Forelimb muscle (tissue), 1 donor: Measurements from ENCODE around the gene KCND3. TPM values are rescaled to one million over a fixed set of nuclear protein-coding genes. Genes with fewer than 3 reads are reported as not detected.

Experiments
- DNase-seq: peaks from one replicate; pipeline ENCODE4 v3.0.0-alpha.2; 2013; ENCODE audit warnings: low read depth
- polyA plus RNA-seq: library from polyadenylated mRNA; unstranded; fragments of 120-200 nt; gene quantifications from one replicate; pipeline ENCODE4 v1.2.1, GENCODE V29; 2013; ENCODE audit not compliant: insufficient read length

KCND3 gene
- polyA plus RNA-seq, 1 donor, result 1.5 TPM

DNA sequence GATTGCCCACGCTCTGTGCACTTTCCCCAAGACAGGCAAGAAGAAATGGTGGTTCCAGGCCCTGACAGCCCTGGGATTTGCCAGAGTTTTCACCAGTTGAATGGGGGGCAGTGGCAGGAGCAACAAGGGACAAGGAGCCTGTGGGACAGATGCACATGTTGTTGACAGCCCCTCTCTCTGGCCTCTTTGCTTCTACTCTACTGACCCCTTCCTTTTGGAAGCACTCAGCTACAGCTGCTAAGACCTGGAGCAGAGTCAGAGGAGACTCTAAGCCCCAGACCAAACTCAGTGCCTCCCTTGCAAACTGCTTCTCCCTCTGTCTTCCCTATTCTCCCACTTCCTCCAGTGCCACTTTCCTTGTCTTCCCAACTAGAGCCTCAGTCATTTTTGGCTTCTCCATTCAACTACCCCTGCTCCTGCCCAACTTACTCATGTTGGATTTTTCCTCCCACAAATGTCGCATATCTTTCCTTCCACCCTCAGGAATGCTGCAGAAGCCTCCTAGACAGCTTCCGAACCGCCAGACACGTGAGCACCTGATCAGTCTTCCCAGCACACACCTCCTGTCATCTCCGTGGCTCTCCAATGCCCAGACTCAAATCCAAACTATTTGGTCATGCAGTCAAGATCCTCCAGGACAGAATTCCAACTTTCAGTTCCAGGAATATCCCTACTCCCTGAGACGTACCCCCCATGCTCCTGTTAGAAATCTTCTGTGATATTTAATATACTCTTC lies 259.4 kb downstream of the KCND3 start:
- DNase-seq, result no peak

GRCh38 chr1:111729271-111729921 lies 260.1 kb downstream of the KCND3 start:
- DNase-seq, result no peak

DNA sequence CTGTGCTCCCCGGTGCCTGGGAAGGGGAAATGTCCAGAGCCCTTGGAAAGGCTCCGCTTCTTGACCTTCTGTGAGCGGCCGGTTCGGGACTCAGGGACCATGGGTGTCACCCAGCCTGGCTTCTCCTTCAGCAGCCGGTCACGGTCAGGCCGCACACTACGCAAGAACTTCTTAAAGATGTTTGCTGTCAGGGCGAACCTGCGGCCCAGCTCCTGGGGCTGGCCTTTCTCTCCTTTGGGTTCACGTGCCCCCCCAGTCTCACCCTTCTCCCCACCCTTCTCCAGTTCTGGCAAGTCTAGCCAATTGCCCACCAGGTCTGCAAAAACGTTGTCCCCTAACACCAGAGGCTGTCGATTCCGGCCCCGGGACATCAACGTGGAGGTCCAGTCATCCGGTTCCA lies 262.4 kb downstream of the KCND3 start:
- DNase-seq, result no peak

DNA sequence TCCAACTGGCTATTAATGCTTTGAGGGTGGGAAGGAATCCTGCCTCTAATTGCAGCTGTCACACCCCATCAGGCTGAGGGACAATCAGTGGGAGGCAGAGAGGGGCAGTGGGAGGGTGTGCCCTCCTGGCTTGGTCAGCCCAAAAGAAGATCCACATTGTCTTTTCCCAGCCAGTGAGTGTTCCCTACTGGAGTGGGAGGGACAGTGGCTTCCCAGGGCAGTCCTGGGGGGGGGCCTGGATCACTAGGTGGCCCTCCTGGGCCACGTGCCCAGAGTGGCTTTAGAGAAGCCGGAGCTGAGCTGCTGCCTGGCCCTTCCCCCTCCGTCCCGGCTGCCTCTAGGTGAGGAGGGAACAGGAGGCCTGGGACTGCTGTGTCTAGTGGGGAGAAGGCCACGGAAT lies 264.3 kb downstream of the KCND3 start:
- DNase-seq, result no peak

- no peak for DNase-seq
Observed at GRCh38 chr1:111723871-111724270, 265.6 kb downstream of the KCND3 start.

- DNase-seq, result no peak
Observed at GRCh38 chr1:111723091-111723806, 266.2 kb downstream of the KCND3 start.

DNA sequence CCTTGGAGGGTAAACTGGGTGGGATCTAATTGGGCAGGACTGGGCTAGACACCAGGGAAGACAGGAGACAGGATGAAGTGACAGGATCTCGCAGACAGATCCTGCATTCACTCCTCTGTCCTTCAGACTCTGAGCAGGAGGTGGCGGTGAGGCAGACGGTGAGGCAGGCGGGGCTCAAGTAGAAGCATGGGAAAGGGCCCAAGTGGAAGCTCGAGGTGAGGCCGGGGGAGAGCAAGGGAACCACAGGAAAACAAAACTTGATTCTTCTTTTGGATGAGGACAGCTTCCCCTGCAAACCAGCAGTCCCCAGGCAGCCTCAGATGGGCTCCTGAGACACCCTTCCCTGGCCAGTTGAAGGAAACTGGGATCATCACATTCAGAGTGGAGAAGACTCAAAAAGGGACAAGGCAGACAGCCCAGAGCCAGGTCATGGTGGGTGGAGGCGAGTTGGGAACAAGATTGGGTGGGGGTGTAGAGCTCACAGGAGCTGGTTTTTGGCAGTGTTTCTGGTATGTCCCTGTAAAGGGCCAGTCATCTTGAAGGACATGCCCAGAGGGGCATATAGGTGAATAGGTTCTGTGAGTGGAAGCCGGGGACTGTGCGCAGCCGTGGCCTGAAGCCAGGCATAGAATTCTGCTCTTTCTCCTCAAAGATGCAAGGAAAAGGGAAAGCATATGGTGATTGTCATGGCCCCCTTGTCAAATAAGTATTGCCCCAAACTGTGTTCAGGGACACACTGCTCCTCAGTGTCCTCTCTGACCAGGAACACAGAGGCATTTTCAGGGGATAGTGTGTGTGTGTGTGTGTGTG lies 268.3 kb downstream of the KCND3 start:
- no peak for DNase-seq

Other genes with a start within 250 kb of the KCND3 start
- 11.4 TPM for gene DDX20, start 233.8 kb downstream of the KCND3 start, polyA plus RNA-seq